Esophagus squamous epithelium (tissue), 4 donors: ENCODE results near the gene GAN.

Source experiments
- CTCF ChIP-seq, 6 experiments: fragments of 450-650 bp in 4 of 6; fragments of 200-600 bp in 2 of 6; sonication (generic) in 2 of 6; IDR thresholded peaks; one replicate each; pipeline ENCODE4 v1.5.1; 2016 to 2019; ENCODE audit warnings: antibody characterized with exemption in 6 of 6, mild to moderate bottlenecking in 4 of 6, moderate library complexity in 4 of 6
- POLR2A ChIP-seq, 4 donors: fragments of 450-650 bp; IDR thresholded peaks; one replicate each; pipeline ENCODE4 v1.6.1; 2017; ENCODE audit warnings: antibody characterized with exemption in 4 of 4, mild to moderate bottlenecking in 4 of 4, moderate library complexity in 3 of 4

- no peak for TF ChIP-seq CTCF (IDR thresholded peaks at IDR 0.05)
- no peak for TF ChIP-seq POLR2A (IDR thresholded peaks at IDR 0.05)
Observed at GRCh38 chr16:81293909-81294802, 20.6 kb upstream of the GAN start.
